ENCODE measurements around the gene FAM222A. TPM values are rescaled to one million over a fixed set of nuclear protein-coding genes. Genes with fewer than 3 reads are reported as not detected.
A peak's percentile ranks its signal among the peaks of the same experiment; 100 is the strongest.

The FAM222A gene
- total RNA-seq, 3 donors from 2014 or later: 1.7 to 4.4 (median 3.5) TPM

- no peak for TF ChIP-seq CTCF (IDR thresholded peaks at IDR 0.05)
- peak in 2 of 3 donors; percentile 9 to 27 for DNase-seq
- Histone ChIP-seq H3K4me3 (no peak overlapping the region), H3K9me3 (no peaks in the 10 kb centered on the region), H3K36me3 (ENCODE audit: low read depth) (no peaks in the 10 kb centered on the region), H3K4me1 (ENCODE audit: low read depth) (no peaks in the 10 kb centered on the region)
- no peak for ATAC-seq
- intact Hi-C loops (cut with DNase I, micrococcal nuclease): no loop called here
Measured at GRCh38 chr12:109738209-109738608, 24.6 kb downstream of the FAM222A start.

- Histone ChIP-seq H3K4me3 (no peak overlapping the region), H3K4me1 (ENCODE audit: low read depth) (no peaks in the 10 kb centered on the region), H3K36me3 (ENCODE audit: low read depth) (no peaks in the 10 kb centered on the region), H3K9me3 (no peaks in the 10 kb centered on the region)
- ATAC-seq: no peak
- TF ChIP-seq CTCF (IDR thresholded peaks at IDR 0.05): no peak
- intact Hi-C loops (cut with DNase I, micrococcal nuclease): no loop called here
- peak in 2 of 3 donors; percentile 7 to 19 for DNase-seq
Measured at GRCh38 chr12:109738878-109739665, 25.4 kb downstream of the FAM222A start.

DNA sequence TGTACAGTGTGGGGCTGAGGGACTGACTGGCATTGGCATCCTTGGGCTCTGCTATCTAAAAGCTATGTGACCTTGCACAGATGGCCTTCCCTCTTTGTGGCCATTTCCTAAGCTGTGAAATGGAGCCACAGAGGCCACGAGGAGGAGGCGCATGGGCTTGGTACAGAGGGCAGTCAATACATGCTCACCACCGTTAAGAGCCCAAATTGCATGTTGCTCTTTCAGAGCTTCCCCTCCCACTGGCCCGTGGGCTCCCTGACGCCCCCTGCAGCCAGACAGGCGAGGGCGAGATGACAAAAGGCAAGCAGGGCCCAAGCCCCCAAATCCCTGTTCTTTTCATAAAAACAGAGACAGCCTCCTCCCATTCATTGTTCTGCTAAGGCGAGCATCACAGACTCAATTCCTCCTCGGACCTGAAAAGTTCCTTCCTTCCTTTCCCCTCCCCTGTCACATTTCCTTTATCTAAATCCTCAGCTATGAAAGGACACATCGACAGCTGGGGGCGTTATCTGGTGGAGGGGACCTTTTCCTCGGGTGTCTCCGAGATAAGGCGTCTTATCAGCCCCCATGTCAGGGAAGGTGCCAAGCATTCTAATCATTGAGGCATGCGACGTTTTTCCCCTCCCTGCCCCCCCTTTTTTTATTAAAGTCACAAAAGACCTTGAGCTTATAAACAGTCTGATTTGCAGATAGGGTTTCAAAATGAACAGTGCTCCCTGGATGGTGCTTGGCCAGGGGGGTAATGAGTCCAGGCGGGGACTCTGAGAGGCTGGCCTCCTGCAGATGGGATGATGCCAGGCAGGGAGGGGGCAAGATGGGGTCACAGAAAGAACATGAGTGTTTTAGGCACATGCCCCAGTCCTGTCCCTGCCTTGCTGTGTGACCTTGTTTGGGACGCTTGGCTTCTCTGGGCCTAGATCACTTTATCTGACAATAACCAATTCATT, 26.4 kb downstream of the FAM222A start:
- Histone ChIP-seq H3K36me3 (ENCODE audit: low read depth) (no peaks in the 10 kb centered on the region), H3K4me1 (ENCODE audit: low read depth) (no peaks in the 10 kb centered on the region), H3K9me3 (no peaks in the 10 kb centered on the region), H3K4me3 (no peak overlapping the region)
- no peak for TF ChIP-seq CTCF (IDR thresholded peaks at IDR 0.05)
- DNase-seq: peak in 2 of 3 donors; percentile 13 to 17
- intact Hi-C loops (cut with DNase I, micrococcal nuclease): no loop called here
- ATAC-seq: no peak

DNA sequence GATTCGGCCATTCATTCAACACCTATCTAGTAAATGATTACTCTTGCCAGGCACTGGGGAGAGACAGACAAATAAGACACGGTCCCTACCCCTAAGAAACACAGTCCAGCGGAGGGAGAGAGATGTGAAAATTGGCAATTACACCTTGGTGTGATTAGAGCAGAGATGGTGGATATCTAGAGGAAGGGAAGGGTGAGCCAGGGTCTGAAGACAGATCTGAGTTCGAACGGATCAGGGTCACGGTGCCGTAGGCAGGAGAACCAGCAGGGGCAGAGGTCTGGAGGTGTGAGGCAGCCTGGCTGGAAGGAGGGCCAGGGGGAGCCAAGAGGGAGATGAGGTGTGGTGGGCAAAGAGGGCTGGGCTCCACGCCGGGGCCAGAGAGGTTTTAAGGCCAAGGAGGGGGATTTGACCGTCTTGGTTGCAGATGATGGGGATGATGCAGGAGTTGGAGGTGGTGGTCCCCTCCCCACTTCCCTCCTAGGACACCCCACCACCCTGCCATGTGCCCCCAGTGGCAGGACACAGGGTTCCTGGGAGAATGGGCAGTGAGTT, 27.1 kb downstream of the FAM222A start:
- H3K4me3 ChIP-seq: no peak overlapping the region
- no peaks in the 10 kb centered on the region for H3K36me3 ChIP-seq (ENCODE audit: low read depth)
- no peaks in the 10 kb centered on the region for H3K4me1 ChIP-seq (ENCODE audit: low read depth)
- no peak for TF ChIP-seq CTCF (IDR thresholded peaks at IDR 0.05)
- H3K9me3 ChIP-seq: no peaks in the 10 kb centered on the region
- intact Hi-C loops (cut with DNase I, micrococcal nuclease): no loop called here
- no peak for ATAC-seq
- peak in 2 of 3 donors; percentile 22 to 29 for DNase-seq

DNA sequence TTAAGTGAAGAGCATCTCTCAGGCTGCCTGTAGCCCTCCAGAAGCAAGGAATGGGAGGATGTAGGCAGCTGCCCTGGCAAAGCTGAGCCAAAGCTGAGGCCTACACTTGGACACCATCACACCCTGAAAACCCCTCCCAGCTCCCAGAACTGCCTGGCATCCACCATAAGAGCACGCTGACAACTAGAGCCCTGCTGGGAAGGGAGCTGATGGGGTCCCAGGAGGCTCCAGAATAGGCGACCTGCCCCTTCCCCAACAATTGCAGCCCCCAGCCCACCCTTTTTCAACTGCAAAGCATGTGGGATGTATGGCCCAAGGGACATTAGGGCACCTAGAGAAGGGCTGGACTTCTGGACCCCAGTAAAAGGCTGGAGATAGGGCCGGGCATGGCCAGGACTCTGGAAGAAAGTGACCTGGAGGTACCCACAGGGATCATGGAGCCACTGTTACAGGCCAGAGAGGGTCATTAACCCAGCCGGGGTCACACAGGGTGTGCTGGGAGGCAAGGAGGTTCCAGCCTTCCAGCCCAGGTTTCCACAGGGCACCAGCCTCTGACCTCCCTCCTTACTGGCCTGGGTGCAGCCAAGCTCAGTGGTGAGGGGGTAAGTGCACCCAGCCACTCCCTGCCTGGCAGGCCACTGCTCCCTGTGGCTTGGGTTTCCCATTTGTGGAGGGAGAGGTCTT, 27.8 kb downstream of the FAM222A start:
- ATAC-seq: no peak

More for the DNA sequence above, 27.8 kb downstream of the FAM222A start:
- peak in 2 of 3 donors; percentile 13 to 15 for DNase-seq
- no peaks in the 10 kb centered on the region for H3K36me3 ChIP-seq (ENCODE audit: low read depth)
- H3K4me3 ChIP-seq: no peak overlapping the region
- no peaks in the 10 kb centered on the region for H3K4me1 ChIP-seq (ENCODE audit: low read depth)
- H3K9me3 ChIP-seq: no peaks in the 10 kb centered on the region
- no peak for TF ChIP-seq CTCF (IDR thresholded peaks at IDR 0.05)
- intact Hi-C loops (cut with DNase I, micrococcal nuclease): no loop called here

All from mucosa of descending colon (tissue), 3 donors.